ENCODE data around the gene TMEM108.

Gene TMEM108

GRCh38 chr3:133227813-133228212 is 189.6 kb downstream of the TMEM108 start:
- no peak for DNase-seq (ENCODE audit: low read depth, low spot score)

GRCh38 chr3:133230195-133230594 is 192.0 kb downstream of the TMEM108 start:
- DNase-seq (ENCODE audit: low read depth, low spot score): no peak

- DNase-seq (ENCODE audit: low read depth, low spot score): no peak
These were observed 198.7 kb downstream of the TMEM108 start for GRCh38 chr3:133236901-133237300.

- DNase-seq (ENCODE audit: low read depth, low spot score): no peak
These were observed 199.2 kb downstream of the TMEM108 start for GRCh38 chr3:133237380-133237779.

GRCh38 chr3:133238015-133238414 is 199.8 kb downstream of the TMEM108 start:
- no peak for DNase-seq (ENCODE audit: low read depth, low spot score)

GRCh38 chr3:133246119-133246518 is 207.9 kb downstream of the TMEM108 start:
- no peak for DNase-seq (ENCODE audit: low read depth, low spot score)

GRCh38 chr3:133246773-133247172 is 208.6 kb downstream of the TMEM108 start:
- no peak for DNase-seq (ENCODE audit: low read depth, low spot score)

GRCh38 chr3:133248389-133248788 is 210.2 kb downstream of the TMEM108 start:
- no peak for DNase-seq (ENCODE audit: low read depth, low spot score)

- DNase-seq (ENCODE audit: low read depth, low spot score): no peak
These were observed 211.3 kb downstream of the TMEM108 start for GRCh38 chr3:133249490-133249889.

- no peak for DNase-seq (ENCODE audit: low read depth, low spot score)
These were observed 216.0 kb downstream of the TMEM108 start for GRCh38 chr3:133254151-133254550.

- DNase-seq (ENCODE audit: low read depth, low spot score): no peak
These were observed 216.5 kb downstream of the TMEM108 start for GRCh38 chr3:133254716-133255115.

- DNase-seq (ENCODE audit: low read depth, low spot score): no peak
These were observed 218.7 kb downstream of the TMEM108 start for GRCh38 chr3:133256787-133257483.

- DNase-seq (ENCODE audit: low read depth, low spot score): no peak
These were observed 220.2 kb downstream of the TMEM108 start for GRCh38 chr3:133258358-133258757.

- no peak for DNase-seq (ENCODE audit: low read depth, low spot score)
These were observed 221.6 kb downstream of the TMEM108 start for GRCh38 chr3:133259767-133260166.

GRCh38 chr3:133262333-133262732 is 224.1 kb downstream of the TMEM108 start:
- DNase-seq (ENCODE audit: low read depth, low spot score): no peak

GRCh38 chr3:133264920-133265319 is 226.7 kb downstream of the TMEM108 start:
- no peak for DNase-seq (ENCODE audit: low read depth, low spot score)

- DNase-seq (ENCODE audit: low read depth, low spot score): no peak
These were observed 230.5 kb downstream of the TMEM108 start for GRCh38 chr3:133268726-133269134.

GRCh38 chr3:133269393-133269792 is 231.2 kb downstream of the TMEM108 start:
- DNase-seq (ENCODE audit: low read depth, low spot score): no peak

GRCh38 chr3:133270631-133271030 is 232.4 kb downstream of the TMEM108 start:
- no peak for DNase-seq (ENCODE audit: low read depth, low spot score)

- DNase-seq (ENCODE audit: low read depth, low spot score): no peak
These were observed 232.9 kb downstream of the TMEM108 start for GRCh38 chr3:133271042-133271441.

GRCh38 chr3:133271539-133271938 is 233.3 kb downstream of the TMEM108 start:
- no peak for DNase-seq (ENCODE audit: low read depth, low spot score)

- no peak for DNase-seq (ENCODE audit: low read depth, low spot score)
These were observed 235.2 kb downstream of the TMEM108 start for GRCh38 chr3:133273346-133273745.

GRCh38 chr3:133274477-133274876 is 236.3 kb downstream of the TMEM108 start:
- no peak for DNase-seq (ENCODE audit: low read depth, low spot score)

GRCh38 chr3:133276594-133276993 is 238.4 kb downstream of the TMEM108 start:
- DNase-seq (ENCODE audit: low read depth, low spot score): no peak
